Endodermal cell (in vitro differentiated cells): ENCODE data around the gene ADAMTS7. TPM values are rescaled to one million over a fixed set of nuclear protein-coding genes. Genes with fewer than 3 reads are reported as not detected.
"Not testable (repeated sequence)": the region's sequence is repeated elsewhere in the genome, so short reads cannot be mapped to it uniquely, and the experiment has no call there.

Experiments used
- DNase-seq: peaks from one replicate; pipeline ENCODE4 v3.0.0-alpha.2; 2017
- H3K27ac ChIP-seq: 2 replicates; pipeline ENCODE4 v1.5.1; 2013; ENCODE audit warnings: mild to moderate bottlenecking, low read depth, low read length, moderate library complexity
- H3K27me3 ChIP-seq: 2 replicates; pipeline ENCODE4 v1.6.1; 2013; ENCODE audit warnings: mild to moderate bottlenecking, low read length, moderate library complexity; ENCODE audit not compliant: insufficient read depth, control insufficient read depth, poor library complexity, severe bottlenecking
- H3K36me3 ChIP-seq: 2 replicates; pipeline ENCODE4 v1.7.0; 2013; ENCODE audit warnings: mild to moderate bottlenecking, low read length, moderate library complexity; ENCODE audit not compliant: control insufficient read depth, insufficient read depth
- H3K4me1 ChIP-seq: one replicate; pipeline ENCODE4 v1.7.0; 2013; ENCODE audit warnings: low read length; ENCODE audit not compliant: control insufficient read depth, insufficient read depth
- H3K4me3 ChIP-seq: 2 replicates; pipeline ENCODE4 v1.5.1; 2013; ENCODE audit warnings: mild to moderate bottlenecking, low read length, moderate library complexity
- H3K9ac ChIP-seq: 2 replicates; pipeline ENCODE4 v1.6.1; 2013; ENCODE audit warnings: mild to moderate bottlenecking, low read length, moderate library complexity; ENCODE audit not compliant: poor library complexity, severe bottlenecking; ENCODE audit errors: extremely low read depth
- H3K9me3 ChIP-seq: 2 replicates; pipeline ENCODE4 v1.6.1; 2013; ENCODE audit warnings: mild to moderate bottlenecking, low read length, moderate library complexity; ENCODE audit not compliant: control insufficient read depth
- H3K27ac Mint-ChIP-seq: 2 replicates; pipeline ENCODE4 v1.8.0; 2020; ENCODE audit warnings: mixed read lengths
- H3K27me3 Mint-ChIP-seq: 2 replicates; pipeline ENCODE4 v1.8.0; 2021; ENCODE audit warnings: mild to moderate bottlenecking, mixed read lengths; ENCODE audit not compliant: insufficient read depth
- H3K36me3 Mint-ChIP-seq: 2 replicates; pipeline ENCODE4 v1.8.0; 2020; ENCODE audit warnings: low read depth, mixed read lengths
- H3K4me1 Mint-ChIP-seq: 2 replicates; pipeline ENCODE4 v1.8.0; 2020; ENCODE audit warnings: mixed read lengths
- H3K4me3 Mint-ChIP-seq: 2 replicates; pipeline ENCODE4 v1.8.0; 2020; ENCODE audit warnings: mild to moderate bottlenecking, moderate library complexity, mixed read lengths
- H3K9me3 Mint-ChIP-seq: 2 replicates; pipeline ENCODE4 v1.8.0; 2020; ENCODE audit warnings: mild to moderate bottlenecking, mixed read lengths
- WGBS, 2 experiments: methylation state at CpG; one replicate each; pipeline versions ENCODE4 v1.1.5 to v1.1.7; 2013; ENCODE audit warnings: missing lambda C conversion rate in 2 of 2, mixed read lengths in 1 of 2; ENCODE audit not compliant: insufficient coverage in 1 of 2, insufficient read length in 1 of 2; 5-methylcytosine and 5-hydroxymethylcytosine counted together
- total RNA-seq, 2 donors: library from RNA; stranded (reverse); fragmentation: NEBNext Ultra II Directional in 1 of 2; extraction: Animal tissue kit (Norgen Biotek cat#: 25700) in 1 of 2; gene quantifications; 2 replicates in 1 of 2; 3 replicates in 1 of 2; pipeline ENCODE4 v1.2.1, GENCODE V29; 2021
- TF ChIP-seq, protein P1 (sequence below): fragments of 200-600 bp; sonication (generic); conservative IDR thresholded peaks from 2 replicates; pipeline ENCODE4 v1.5.0; 2021; ENCODE audit warnings: antibody characterized with exemption, mild to moderate bottlenecking

Gene ADAMTS7
- total RNA-seq, 2 donors from 2014 or later: 55.8 to 67.1 TPM

DNA sequence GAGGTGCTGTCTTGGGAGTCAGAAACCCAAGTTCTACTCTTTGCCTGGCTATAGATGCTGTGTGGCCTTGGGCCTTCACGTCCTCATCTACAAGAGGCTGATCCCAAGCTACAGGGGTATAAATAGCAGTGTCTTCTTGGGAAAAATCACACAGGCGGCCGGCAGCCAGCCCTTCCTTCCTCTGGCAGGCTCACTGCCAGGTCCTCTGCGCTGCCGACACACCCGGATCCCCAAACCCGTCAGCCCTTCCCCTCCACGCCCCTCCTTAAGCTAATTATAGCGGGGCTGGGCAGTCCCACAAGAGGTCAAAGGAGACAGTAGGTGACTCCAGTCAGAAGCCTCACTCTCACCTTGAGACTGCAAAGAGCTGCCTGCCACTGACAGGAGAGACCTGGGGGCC lies 31.3 kb downstream of the ADAMTS7 start:
- not testable (repeated sequence) for H3K9me3 ChIP-seq, DNase-seq, H3K27ac ChIP-seq, H3K4me3 Mint-ChIP-seq, H3K4me1 Mint-ChIP-seq, H3K9me3 Mint-ChIP-seq, H3K27ac Mint-ChIP-seq, H3K36me3 ChIP-seq, H3K9ac ChIP-seq, H3K4me3 ChIP-seq, H3K27me3 Mint-ChIP-seq, H3K27me3 ChIP-seq, H3K4me1 ChIP-seq
- H3K36me3 Mint-ChIP-seq: peaks cover 10% of the 10 kb centered on the region
- 83% methylated on average over 1 of the region's 9 CpGs; no CpG with 5 or more reads in 1 of the 2 experiments for WGBS, 2 experiments

GRCh38 chr15:78779176-78779785 lies 32.0 kb downstream of the ADAMTS7 start:
- not testable (repeated sequence) for H3K27me3 Mint-ChIP-seq, H3K27ac ChIP-seq, H3K36me3 Mint-ChIP-seq, H3K27me3 ChIP-seq, H3K36me3 ChIP-seq, H3K4me3 ChIP-seq, H3K4me3 Mint-ChIP-seq, H3K9me3 Mint-ChIP-seq, H3K4me1 ChIP-seq, H3K27ac Mint-ChIP-seq, H3K9ac ChIP-seq, H3K9me3 ChIP-seq, H3K4me1 Mint-ChIP-seq, DNase-seq
- 91 to 97% methylated on average over 5 to 10 of the region's 11 CpGs for WGBS, 2 experiments

DNA sequence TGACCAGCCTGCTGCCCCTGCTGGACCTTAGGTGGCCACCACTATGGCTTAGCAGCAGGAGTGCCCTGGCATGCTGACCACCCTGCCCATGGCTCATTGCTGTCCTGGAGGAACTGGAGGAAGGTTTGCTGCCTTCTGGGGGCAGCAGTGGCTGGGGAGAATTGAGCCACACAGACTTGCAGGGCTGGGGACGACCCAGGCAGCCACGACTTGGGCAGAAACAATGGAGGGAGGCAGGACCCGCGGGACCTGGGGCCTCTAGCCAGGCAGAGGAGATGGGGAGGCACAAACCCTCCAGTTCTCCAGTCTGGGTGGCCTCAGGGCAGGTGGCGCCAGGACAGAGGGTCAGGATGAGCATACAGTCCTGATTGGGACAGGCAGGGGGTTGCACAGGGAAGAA lies 32.8 kb downstream of the ADAMTS7 start:
- H3K4me3 Mint-ChIP-seq: no peak overlapping the region
- WGBS, 2 experiments: 83 to 89% methylated on average over 3 to 5 of the region's 5 CpGs

GRCh38 chr15:78777953-78778345 lies 33.3 kb downstream of the ADAMTS7 start:
- not testable (repeated sequence) for H3K9me3 ChIP-seq, H3K9me3 Mint-ChIP-seq, H3K4me1 Mint-ChIP-seq, H3K36me3 Mint-ChIP-seq, H3K4me1 ChIP-seq, H3K9ac ChIP-seq, H3K27ac Mint-ChIP-seq, H3K36me3 ChIP-seq, H3K27me3 Mint-ChIP-seq, H3K27ac ChIP-seq, H3K4me3 ChIP-seq, H3K27me3 ChIP-seq, H3K4me3 Mint-ChIP-seq, DNase-seq
- 90 to 92% methylated on average over 5 to 12 of the region's 12 CpGs for WGBS, 2 experiments

More for the DNA sequence above, 32.8 kb downstream of the ADAMTS7 start:
- Histone ChIP-seq H3K9me3 (no peaks in the 10 kb centered on the region), H3K27me3 (no peaks in the 10 kb centered on the region), H3K27ac (no peak overlapping the region), H3K4me3 (no peak overlapping the region), H3K4me1 (no peaks in the 10 kb centered on the region), H3K36me3 (no peaks in the 10 kb centered on the region), H3K9ac (no peak overlapping the region)
- TF ChIP-seq, protein P1, sequence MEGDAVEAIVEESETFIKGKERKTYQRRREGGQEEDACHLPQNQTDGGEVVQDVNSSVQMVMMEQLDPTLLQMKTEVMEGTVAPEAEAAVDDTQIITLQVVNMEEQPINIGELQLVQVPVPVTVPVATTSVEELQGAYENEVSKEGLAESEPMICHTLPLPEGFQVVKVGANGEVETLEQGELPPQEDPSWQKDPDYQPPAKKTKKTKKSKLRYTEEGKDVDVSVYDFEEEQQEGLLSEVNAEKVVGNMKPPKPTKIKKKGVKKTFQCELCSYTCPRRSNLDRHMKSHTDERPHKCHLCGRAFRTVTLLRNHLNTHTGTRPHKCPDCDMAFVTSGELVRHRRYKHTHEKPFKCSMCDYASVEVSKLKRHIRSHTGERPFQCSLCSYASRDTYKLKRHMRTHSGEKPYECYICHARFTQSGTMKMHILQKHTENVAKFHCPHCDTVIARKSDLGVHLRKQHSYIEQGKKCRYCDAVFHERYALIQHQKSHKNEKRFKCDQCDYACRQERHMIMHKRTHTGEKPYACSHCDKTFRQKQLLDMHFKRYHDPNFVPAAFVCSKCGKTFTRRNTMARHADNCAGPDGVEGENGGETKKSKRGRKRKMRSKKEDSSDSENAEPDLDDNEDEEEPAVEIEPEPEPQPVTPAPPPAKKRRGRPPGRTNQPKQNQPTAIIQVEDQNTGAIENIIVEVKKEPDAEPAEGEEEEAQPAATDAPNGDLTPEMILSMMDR: no peak
- Mint-ChIP-seq H3K27me3 (no peaks in the 10 kb centered on the region), H3K9me3 (no peaks in the 10 kb centered on the region), H3K27ac (no peak overlapping the region), H3K36me3 (peaks cover 3% of the 10 kb centered on the region), H3K4me1 (no peaks in the 10 kb centered on the region)
- DNase-seq: peak; percentile 35

- H3K27ac Mint-ChIP-seq, H3K27ac ChIP-seq, H3K27me3 Mint-ChIP-seq, H3K27me3 ChIP-seq, H3K4me3 Mint-ChIP-seq, H3K9me3 Mint-ChIP-seq, H3K36me3 ChIP-seq, H3K4me1 ChIP-seq, H3K9me3 ChIP-seq, H3K4me3 ChIP-seq, H3K4me1 Mint-ChIP-seq, H3K36me3 Mint-ChIP-seq, H3K9ac ChIP-seq: not testable (repeated sequence)
- peak; percentile 43 for DNase-seq
- 91 to 100% methylated on average over 4 to 24 of the region's 26 CpGs for WGBS, 2 experiments
Measured at GRCh38 chr15:78777290-78777952, 33.8 kb downstream of the ADAMTS7 start.

DNA sequence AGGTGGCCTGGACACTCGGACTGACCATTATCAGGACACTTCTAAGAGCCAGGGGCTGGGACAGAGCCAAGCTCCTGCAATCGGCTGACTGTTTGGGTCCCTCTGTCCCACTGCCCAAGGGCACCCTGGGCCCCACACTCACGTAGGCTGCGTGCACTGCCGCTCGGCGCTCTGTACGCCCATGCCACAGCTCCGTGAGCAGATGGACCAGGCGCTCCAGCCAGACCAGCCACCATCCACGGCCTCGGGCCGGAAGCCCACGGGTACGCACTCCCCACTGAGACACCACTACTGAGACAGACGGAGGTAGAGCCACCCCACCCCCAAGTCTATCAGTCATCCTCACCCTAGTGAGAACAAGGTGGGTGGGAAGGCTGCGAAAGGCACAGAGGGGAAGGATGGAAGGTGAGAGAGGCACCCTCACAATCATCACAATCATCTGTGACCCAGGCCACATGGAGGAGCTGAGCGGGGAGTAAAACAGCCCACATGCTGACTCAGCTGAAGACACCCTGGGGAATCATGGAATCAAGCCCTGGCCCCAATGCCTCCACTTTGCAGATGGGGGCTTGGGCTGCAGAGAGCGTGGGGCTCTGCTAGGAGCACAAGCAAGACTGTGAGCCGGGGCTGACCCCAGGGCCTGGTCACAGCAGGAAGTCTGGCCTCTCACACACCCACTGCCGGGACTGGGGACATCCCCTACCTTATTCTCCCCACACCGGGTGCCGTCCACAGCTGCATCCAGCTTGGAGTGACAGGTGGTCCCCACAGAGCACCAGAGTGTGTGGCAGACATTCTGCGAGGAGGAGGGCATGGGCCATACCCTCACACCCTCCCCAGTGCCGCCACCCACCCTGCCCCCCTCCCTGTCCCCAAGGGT lies 35.0 kb downstream of the ADAMTS7 start:
- H3K27ac Mint-ChIP-seq, H3K9me3 ChIP-seq, H3K36me3 Mint-ChIP-seq, H3K9me3 Mint-ChIP-seq, H3K27ac ChIP-seq, H3K4me1 ChIP-seq, H3K4me3 Mint-ChIP-seq, H3K4me1 Mint-ChIP-seq, H3K4me3 ChIP-seq, DNase-seq, H3K27me3 Mint-ChIP-seq, H3K9ac ChIP-seq, H3K27me3 ChIP-seq, H3K36me3 ChIP-seq: not testable (repeated sequence)
- 94 to 97% methylated on average over 7 to 21 of the region's 25 CpGs for WGBS, 2 experiments
